ENCODE results near the gene FUS. TPM values are rescaled to one million over a fixed set of nuclear protein-coding genes. Genes with fewer than 3 reads are reported as not detected.
A peak's percentile ranks its signal among the peaks of the same experiment; 100 is the strongest.
"Not testable (repeated sequence)": the region's sequence is repeated elsewhere in the genome, so short reads cannot be mapped to it uniquely, and the experiment has no call there.

FUS gene
- total RNA-seq, 1 donor from 2014 or later, result 67.2 TPM

DNA sequence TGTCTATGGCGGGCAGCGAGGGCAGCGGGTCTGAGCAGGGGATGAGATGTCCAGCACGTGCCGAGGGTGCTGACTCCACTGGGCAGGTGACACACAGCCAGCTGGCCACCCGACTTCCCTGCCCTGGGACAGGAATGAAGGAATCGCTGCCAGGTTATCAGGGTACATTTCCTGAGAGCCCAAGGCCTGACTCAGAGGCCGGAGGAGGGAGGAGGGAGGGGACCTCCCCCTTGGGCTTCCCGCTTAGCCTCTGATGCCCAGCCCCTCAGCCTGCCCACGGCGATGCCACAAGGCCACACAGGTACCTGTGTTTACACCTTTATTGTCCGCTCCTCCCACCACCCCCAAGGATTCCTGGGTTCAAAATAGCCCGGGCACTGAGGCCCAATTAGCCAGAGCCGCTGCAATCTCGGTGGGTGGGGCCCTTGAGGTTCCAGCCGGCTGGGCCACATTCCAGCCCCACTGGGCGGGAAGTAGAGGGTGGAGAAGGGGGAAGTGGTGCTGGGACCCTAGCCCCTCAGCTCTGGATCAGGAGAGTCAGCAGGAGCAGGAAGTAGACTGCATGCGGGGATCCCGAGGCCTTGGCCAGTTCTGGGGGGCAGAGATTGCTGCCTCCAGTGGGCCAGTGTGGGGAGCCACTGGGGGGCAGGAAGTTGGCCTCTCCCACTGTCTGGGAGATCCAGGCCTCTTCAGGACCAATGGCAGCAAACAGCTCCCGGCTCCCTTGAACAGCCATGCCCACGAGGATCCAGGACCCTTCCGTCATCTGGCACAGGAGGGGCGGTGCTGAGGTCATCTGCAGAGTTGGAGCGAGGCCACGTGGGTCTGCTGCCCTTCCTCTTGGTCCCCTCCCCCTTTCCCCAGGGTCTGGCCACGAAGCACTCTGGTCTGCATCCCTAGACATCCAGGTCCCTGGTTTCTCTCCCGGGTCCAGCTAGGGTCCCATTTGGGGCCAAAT is 41.0 kb upstream of the FUS start:
- peak overlapping the region; percentile 42 for H3K4me3 ChIP-seq (ENCODE audit: low read depth, low read length)
- DNase-seq (ENCODE audit: low read depth), result peak; percentile 20
- no peak for TF ChIP-seq CTCF (conservative IDR thresholded peaks at IDR 0.05; ENCODE audit: low read depth, low read length)

GRCh38 chr16:31141071-31141469 is 38.9 kb upstream of the FUS start:
- DNase-seq (ENCODE audit: low read depth); H3K4me3 ChIP-seq (ENCODE audit: low read depth, low read length): not testable (repeated sequence)

DNA sequence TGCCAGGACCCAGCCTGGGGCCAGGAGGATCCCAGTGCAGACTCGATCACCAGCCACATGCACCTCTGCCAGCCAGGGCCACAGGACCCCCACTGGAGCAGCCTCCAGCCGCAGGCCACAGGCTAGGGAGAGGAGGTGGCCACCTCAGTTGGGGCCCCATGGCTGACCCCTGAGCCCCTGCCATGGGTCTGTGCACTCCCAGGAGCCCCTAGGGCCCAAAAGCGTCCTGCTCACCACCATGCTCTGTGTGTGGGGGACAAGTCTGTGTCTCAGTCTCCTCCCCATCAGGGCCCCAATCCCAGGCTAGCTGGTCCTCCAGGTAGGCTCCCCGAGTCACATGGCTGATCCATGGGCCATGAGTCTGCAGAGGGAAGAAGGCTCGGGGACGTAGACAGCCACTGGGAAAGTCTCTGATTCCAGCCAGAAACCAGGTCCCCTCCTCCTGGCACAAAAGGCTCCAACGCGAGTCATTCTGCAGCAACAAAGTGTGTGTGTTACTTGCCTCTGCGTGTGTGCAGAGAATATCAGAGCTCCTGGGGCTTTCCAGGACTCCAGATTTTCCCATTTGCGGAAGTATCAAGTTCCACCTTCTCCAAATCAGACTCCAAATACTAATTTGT is 38.3 kb upstream of the FUS start:
- TF ChIP-seq CTCF (conservative IDR thresholded peaks at IDR 0.05; ENCODE audit: low read depth, low read length), result no peak
- DNase-seq (ENCODE audit: low read depth), result peak; percentile 54
- peak overlapping the region; percentile 33 for H3K4me3 ChIP-seq (ENCODE audit: low read depth, low read length)

- TF ChIP-seq CTCF (conservative IDR thresholded peaks at IDR 0.05; ENCODE audit: low read depth, low read length), result peak; percentile 82
- peak overlapping the region; percentile 45 for H3K4me3 ChIP-seq (ENCODE audit: low read depth, low read length)
- DNase-seq (ENCODE audit: low read depth), result peak; percentile 66
These were observed 37.6 kb upstream of the FUS start for GRCh38 chr16:31142109-31143010.

DNA sequence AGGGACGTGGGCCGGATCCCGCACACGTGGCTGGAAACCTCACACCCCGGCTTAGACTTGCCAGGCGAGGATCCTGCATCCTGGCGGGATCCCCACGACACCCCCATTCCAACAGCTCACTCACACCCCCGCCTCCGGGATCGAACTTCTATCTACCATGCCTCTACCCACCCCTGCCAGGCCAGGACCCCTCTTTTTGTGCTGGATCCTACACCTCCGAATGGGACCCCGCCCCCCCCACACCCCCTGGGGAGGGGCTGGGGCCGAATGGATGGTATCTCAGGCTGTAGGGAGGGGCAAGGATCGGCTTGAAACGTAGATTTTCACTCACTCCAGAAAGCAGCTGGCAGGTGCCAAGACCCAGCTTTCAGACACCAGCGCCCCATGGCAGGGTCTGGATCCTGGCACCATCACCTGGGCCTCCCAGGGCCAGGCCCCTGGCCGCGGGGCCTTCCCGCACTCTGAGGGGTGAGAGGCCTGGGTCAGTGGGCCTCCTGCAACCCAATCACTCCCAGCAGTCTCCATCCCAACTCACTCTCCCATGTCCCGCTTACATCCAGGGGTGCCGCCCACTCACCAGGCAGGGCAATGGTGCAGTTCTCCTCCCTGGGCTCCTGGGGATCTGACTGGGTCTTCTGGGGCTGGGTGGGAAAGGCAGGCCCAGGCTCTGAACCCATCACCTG is 36.8 kb upstream of the FUS start:
- no peak for DNase-seq (ENCODE audit: low read depth)
- TF ChIP-seq CTCF (conservative IDR thresholded peaks at IDR 0.05; ENCODE audit: low read depth, low read length), result no peak
- H3K4me3 ChIP-seq (ENCODE audit: low read depth, low read length), result peak overlapping the region; percentile 45

GRCh38 chr16:31143694-31144148 is 36.2 kb upstream of the FUS start:
- DNase-seq (ENCODE audit: low read depth), result no peak
- no peak for TF ChIP-seq CTCF (conservative IDR thresholded peaks at IDR 0.05; ENCODE audit: low read depth, low read length)
- no peak overlapping the region for H3K4me3 ChIP-seq (ENCODE audit: low read depth, low read length)

DNA sequence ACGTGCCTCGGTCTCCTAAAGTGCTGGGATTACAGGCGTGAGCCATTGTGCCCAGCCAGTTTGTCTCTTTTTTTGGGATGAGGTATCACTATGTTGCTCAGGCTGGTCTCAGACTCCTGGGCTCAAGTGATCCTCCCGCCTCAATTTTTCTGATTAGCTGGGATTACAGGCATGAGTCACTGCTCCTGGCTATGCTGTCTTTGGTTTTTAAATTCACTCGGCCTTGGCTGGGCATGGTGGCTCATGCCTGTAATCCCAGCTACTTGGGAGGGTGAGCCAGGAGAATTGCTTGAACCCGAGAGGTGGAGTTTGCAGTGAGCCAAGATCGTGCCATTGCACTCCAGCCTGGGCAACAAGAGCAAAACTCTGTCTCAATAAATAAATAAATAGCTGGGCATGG is 35.5 kb upstream of the FUS start:
- H3K4me3 ChIP-seq (ENCODE audit: low read depth, low read length); DNase-seq (ENCODE audit: low read depth): not testable (repeated sequence)

Measured in epithelial cell of proximal tubule (primary cell).